NCI-H510A (cell line): ENCODE results near the gene XCL2.
"Not testable (repeated sequence)": the region's sequence is repeated elsewhere in the genome, so short reads cannot be mapped to it uniquely, and the experiment has no call there.

ENCODE experiments used
- DNase-seq: peaks from one replicate; lab custom pipeline; 2025; lab: John Stamatoyannopoulos, UW

XCL2 gene

GRCh38 chr1:168556647-168557046, 12.8 kb upstream of the XCL2 start:
- no peak for DNase-seq

- DNase-seq = no peak
Measured at GRCh38 chr1:168555508-168556046, 11.8 kb upstream of the XCL2 start.

GRCh38 chr1:168554603-168555483, 11.0 kb upstream of the XCL2 start:
- DNase-seq = no peak

- no peak for DNase-seq
Measured at GRCh38 chr1:168553680-168554553, 10.1 kb upstream of the XCL2 start.

GRCh38 chr1:168552961-168553360, 9.2 kb upstream of the XCL2 start:
- DNase-seq = no peak

GRCh38 chr1:168551688-168552087, 7.9 kb upstream of the XCL2 start:
- DNase-seq = no peak

- DNase-seq = no peak
Measured at GRCh38 chr1:168550971-168551370, 7.2 kb upstream of the XCL2 start.

- DNase-seq = not testable (repeated sequence)
Measured at GRCh38 chr1:168546553-168546895, 2.7 kb upstream of the XCL2 start.

GRCh38 chr1:168545678-168546552, 2.1 kb upstream of the XCL2 start:
- DNase-seq = not testable (repeated sequence)

- not testable (repeated sequence) for DNase-seq
Measured at GRCh38 chr1:168542978-168543377, 819 bp downstream of the XCL2 start.

- DNase-seq = not testable (repeated sequence)
Measured at GRCh38 chr1:168540798-168541197, 3.0 kb downstream of the XCL2 start.

GRCh38 chr1:168535536-168535935, 8.3 kb downstream of the XCL2 start:
- DNase-seq = no peak

GRCh38 chr1:168531615-168532345, 12.0 kb downstream of the XCL2 start:
- DNase-seq = no peak

- no peak for DNase-seq
Measured at GRCh38 chr1:168529518-168529917, 14.3 kb downstream of the XCL2 start.

- DNase-seq = no peak
Measured at GRCh38 chr1:168521401-168522000, 22.3 kb downstream of the XCL2 start.

GRCh38 chr1:168520832-168521231, 23.0 kb downstream of the XCL2 start:
- no peak for DNase-seq

GRCh38 chr1:168520052-168520751, 23.6 kb downstream of the XCL2 start:
- DNase-seq = no peak

GRCh38 chr1:168518813-168519212, 25.0 kb downstream of the XCL2 start:
- no peak for DNase-seq

GRCh38 chr1:168518201-168518689, 25.6 kb downstream of the XCL2 start:
- DNase-seq = no peak

- no peak for DNase-seq
Measured at GRCh38 chr1:168514455-168514854, 29.3 kb downstream of the XCL2 start.
